GM19397 (cell line): ENCODE results near the gene CDC16.

ENCODE experiments used
- ATAC-seq: cut with Tn5 transposase; IDR thresholded peaks from one replicate; pipeline ENCODE4 v1.9.1; 2021; ENCODE audit warnings: mild to moderate bottlenecking, moderate library complexity; ENCODE audit not compliant: unreplicated experiment

CDC16 gene

GRCh38 chr13:114296902-114297301 lies 62.2 kb downstream of the CDC16 start:
- no peak for ATAC-seq

DNA sequence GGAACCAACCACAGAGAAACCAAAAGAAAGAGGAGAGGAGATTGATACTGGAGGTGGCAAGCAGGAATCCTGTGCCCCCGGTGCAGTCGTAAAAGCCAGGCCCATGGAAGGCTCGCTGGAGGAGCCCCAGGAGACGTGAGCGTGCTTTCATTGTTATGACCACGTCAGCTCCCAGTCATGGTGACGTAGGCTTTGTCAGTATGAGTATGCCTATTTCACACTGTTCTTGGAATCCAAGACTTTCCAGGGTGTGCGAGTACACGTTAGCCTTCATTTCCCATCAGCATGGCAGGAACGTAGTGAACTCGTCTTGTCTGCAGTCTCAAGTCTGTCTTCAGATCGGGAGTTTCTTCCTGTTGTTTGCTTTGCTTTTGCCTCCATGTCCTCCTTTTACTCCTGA lies 64.2 kb downstream of the CDC16 start:
- ATAC-seq = no peak

DNA sequence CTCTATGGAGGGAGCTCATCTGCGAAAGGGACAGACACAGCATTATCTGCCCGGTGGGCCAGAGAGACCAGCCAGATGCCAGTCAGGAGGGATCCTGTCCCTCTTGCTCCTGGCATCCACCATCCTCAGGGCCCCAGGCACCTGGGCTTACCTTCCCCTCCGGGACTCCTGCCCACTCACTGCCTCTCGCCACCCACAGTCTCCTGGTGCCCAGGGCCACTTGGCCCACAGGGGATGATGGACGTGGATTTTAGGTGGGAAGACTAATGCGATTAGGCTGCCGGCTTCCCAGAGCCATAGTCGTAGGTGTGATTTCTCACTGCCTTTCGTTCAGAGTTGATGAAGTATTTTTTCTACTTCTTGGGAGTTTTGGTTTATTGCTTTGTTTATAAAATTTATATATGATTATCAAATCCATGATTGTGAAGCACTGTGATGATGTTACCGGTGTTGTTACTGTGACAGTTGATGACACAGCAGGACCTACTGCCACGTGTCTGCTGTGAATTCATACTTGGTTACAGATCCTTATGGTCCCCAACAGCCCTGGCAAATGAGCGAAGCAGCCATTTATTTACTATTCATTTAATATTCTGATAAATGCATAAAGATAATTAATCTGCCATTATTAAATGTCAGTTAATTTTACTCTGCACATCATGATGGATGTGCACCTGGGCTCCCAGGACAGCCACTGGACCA lies 65.1 kb downstream of the CDC16 start:
- no peak for ATAC-seq

- ATAC-seq = no peak
These were observed 69.1 kb downstream of the CDC16 start for GRCh38 chr13:114303700-114304327.

- no peak for ATAC-seq
These were observed 69.8 kb downstream of the CDC16 start for GRCh38 chr13:114304346-114305034.

- no peak for ATAC-seq
These were observed 74.4 kb downstream of the CDC16 start for GRCh38 chr13:114309086-114309485.

- no peak for ATAC-seq
These were observed 75.2 kb downstream of the CDC16 start for GRCh38 chr13:114309806-114310410.

- ATAC-seq = no peak
These were observed 76.3 kb downstream of the CDC16 start for GRCh38 chr13:114310956-114311355.

DNA sequence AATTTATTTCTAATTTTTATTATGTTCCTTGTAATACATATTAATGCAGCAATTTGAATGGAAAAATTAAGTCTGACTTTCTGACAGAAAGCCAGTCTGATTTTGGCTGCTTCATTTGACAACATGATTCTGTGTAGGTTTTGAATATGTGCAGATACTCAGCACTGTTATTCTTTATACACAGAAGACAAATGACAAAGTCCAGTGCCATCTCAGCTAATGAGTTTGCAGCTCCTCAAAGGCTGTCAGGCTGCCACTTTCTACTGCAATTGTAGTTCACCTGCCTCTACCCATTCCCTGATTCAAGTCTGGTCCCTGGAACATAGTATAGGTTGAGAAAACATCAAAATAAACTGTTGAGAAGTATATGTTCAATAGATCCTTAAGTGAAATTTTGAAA lies 76.7 kb downstream of the CDC16 start:
- ATAC-seq = no peak

GRCh38 chr13:114311908-114312307 lies 77.2 kb downstream of the CDC16 start:
- ATAC-seq = no peak

DNA sequence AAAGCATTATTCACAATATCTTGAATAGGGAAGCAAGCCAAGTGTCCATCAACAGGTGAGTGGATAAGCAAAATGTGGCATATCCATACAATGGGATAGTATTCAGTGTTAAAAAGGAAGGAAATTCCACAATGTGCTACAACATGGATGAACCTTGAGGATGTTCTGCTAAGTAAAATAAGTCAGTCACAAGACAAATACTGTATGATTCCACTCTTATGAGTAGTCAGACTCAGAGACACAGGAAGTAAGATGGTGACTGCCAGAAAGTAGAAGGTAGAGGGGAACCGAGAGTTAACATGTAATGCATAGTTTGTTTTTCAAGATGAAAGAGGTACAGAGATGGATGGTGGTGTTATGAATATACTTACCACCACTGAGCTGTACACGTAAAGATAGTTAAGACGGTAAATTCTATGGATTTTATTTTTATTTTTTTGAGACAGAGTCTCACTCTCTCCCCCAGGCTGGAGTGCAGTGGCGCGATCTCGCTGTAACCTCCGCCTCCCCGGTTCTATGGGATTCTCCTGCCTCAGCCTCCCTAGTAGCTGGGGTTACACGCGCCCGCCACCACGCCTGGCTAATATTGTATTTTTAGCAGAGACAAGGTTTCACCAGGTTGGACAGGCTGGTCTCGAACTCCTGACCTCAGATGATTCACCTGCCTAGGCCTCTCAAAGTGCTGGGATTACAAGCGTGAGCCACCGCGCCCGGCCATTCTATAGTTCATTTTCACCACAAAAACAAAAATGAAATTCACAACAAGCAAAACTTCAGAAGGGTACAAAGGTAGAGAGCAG lies 78.6 kb downstream of the CDC16 start:
- no peak for ATAC-seq

DNA sequence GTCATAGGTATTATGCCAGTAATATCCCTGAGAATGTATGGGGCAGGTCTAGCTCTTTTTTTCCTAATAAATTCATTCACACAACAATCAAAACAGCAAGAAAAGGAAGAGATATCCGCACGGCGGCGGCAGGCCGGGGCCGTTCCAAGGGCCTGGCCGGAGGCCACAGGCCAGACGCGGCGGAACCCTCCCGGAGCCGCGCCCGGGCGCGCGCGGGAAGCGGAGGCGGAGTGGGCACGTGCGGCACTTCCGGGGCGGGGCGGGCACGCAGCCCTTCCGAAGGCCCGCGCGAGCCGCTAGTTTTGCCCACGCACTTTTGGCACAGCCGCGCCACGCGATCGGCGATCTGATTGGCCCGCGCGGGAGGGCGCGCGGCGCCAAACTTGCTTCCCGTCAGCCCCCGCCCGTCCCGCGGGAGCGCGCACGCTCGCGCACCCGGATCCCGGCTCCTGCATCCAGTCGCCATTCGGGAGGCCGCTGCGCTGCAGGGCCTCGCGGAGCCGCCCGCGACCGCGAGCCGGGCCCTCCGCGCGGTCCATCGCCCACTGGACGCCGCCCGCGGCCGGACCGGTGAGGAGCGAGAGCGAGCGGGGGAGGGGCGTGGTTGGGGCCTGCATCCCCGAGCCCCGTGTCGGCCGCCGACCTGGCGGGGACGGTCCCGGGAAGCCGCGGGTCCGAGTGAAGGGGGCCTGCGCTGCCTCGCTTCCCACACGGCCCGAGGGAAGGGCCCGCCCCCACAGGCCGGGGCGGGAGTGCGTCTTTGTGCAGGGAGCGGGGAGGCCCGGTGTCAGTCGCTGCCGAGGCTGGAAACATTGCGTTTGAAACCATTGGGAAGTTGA lies 79.6 kb downstream of the CDC16 start, which contains the start of gene CHAMP1:
Gene CHAMP1 (plus strand): TSS at position 430 of the 839 bp plus-strand sequence. CDS start 9,340 bp downstream, outside the sequence.
- peak; percentile 92 for ATAC-seq

- ATAC-seq = no peak
These were observed 80.5 kb downstream of the CDC16 start for GRCh38 chr13:114315074-114315785.

DNA sequence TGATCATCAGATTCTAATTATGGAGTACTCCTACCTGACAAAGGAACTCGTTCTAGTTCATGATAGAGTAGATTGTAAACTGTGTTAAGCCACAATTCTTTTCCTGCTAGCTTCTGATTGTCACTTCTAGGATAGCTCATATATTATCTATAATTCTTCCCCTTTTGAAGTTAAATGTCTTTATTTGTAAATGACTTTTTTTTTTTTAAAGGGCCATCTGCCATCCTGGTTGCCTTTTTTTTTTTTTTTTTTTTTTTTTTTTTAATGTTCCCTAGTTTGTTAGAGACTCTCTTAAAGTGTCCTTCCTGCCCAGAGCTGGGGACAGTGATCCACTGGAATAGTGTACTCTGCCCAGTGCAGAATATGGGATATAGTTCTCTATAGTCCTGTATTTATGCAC lies 83.9 kb downstream of the CDC16 start:
- ATAC-seq = no peak

- ATAC-seq = no peak
These were observed 84.8 kb downstream of the CDC16 start for GRCh38 chr13:114319441-114319913.

DNA sequence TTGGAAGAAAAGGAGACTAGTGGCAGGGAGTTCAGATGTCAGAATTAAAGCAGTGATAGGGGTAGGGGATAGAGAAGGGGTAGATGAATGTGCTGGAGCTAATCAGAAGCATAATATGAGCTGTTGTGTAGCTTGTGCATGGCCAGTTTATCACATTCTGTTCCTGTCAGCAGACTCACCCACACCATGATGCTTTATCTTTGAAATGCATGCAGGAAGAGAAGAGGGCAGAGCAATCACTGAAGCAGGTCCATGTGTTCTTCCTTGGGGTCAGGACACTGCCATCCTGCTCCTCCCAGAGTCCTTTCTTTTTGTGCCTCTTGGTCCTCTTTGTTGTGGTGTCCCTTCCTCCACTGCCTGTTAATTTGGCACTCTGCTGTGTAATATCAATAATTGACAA lies 85.4 kb downstream of the CDC16 start:
- no peak for ATAC-seq

DNA sequence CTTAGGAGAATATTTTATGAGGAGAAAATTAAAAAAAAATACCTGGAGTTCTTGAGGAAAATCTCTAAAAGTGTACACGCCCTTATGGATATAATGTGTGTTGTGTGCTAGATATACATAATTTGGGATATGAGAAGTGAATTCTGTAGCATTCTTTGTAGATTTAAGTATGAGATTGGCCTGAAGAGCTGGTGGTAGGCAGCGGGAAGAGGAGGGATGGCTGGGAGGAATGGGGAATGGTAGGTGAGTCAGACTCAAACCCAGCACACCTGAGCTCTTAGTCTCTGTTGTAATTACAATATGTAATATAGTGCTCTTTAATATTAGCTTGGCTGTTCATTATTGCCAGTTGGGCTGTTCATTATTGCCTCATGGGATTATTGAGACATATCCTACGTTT lies 86.6 kb downstream of the CDC16 start:
- ATAC-seq = no peak
